Rectal smooth muscle tissue (tissue), 1 donor: ENCODE measurements around the gene FOXN3.

Experiments
- H3K27ac ChIP-seq: one replicate; pipeline ENCODE4 v1.7.0; 2013; ENCODE audit warnings: low read depth, low read length, inconsistent platforms
- H3K27me3 ChIP-seq: one replicate; pipeline ENCODE4 v1.7.0; 2013; ENCODE audit warnings: low read length; ENCODE audit not compliant: control insufficient read depth, insufficient read depth
- H3K36me3 ChIP-seq: one replicate; pipeline ENCODE4 v1.7.0; 2013; ENCODE audit warnings: low read length; ENCODE audit not compliant: control insufficient read depth, insufficient read depth
- H3K4me1 ChIP-seq: one replicate; pipeline ENCODE4 v1.7.0; 2013; ENCODE audit warnings: low read length; ENCODE audit not compliant: control insufficient read depth, insufficient read depth
- H3K4me3 ChIP-seq: one replicate; pipeline ENCODE4 v1.7.0; 2013; ENCODE audit warnings: low read length
- H3K9ac ChIP-seq: one replicate; pipeline ENCODE4 v1.7.0; 2013; ENCODE audit warnings: low read length

FOXN3 gene

DNA sequence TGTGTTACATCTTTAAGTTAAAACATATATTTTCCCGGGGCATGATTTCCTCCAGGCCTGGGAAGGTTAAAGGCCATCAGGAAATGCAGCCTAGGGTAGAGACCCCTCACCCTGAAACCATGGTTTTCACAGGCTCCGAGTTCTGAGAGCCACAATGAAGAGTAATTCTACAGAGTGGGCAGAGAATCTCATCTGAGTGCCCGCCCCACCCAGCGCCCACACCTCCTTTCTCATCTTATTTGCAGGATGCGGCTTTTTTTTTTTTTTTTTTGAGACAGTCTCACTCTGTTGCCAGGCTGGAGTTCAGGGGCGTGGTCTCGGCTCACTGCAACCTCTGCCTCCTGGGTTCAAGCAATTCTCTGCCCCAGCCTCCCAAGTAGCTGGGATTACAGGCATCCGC is 170.7 kb downstream of the FOXN3 start:
- peaks cover 7% of the 10 kb centered on the region for H3K4me1 ChIP-seq
- H3K27me3 ChIP-seq, result no peaks in the 10 kb centered on the region
- no peak overlapping the region for H3K4me3 ChIP-seq
- no peaks in the 10 kb centered on the region for H3K36me3 ChIP-seq
- no peak overlapping the region for H3K9ac ChIP-seq
- H3K27ac ChIP-seq, result no peak overlapping the region

DNA sequence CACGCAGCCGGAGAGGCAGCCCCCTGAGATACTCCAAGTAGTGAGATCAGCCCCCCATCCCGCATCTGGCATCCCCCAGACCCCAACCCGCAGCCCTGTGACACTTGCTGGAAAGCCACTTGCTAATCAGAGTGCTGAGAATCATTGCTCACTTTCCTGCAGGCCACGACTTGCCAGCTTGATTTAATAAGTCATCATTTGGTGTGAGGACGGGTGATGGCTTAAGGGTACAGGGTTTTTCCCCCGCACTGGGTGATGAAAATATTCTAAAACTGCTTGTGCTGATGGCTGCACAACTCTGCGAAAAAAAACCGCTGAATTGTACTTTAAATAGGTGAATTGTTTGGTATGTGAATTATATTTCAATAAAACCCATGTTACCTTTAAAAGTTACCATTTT is 171.2 kb downstream of the FOXN3 start:
- Histone ChIP-seq H3K27ac (no peak overlapping the region), H3K27me3 (no peaks in the 10 kb centered on the region), H3K36me3 (no peaks in the 10 kb centered on the region), H3K4me3 (no peak overlapping the region), H3K9ac (no peak overlapping the region), H3K4me1 (peaks cover 7% of the 10 kb centered on the region)

- Histone ChIP-seq H3K9ac (no peak overlapping the region), H3K27me3 (no peaks in the 10 kb centered on the region), H3K36me3 (no peaks in the 10 kb centered on the region), H3K4me1 (peaks cover 7% of the 10 kb centered on the region), H3K27ac (no peak overlapping the region), H3K4me3 (no peak overlapping the region)
These were observed 172.3 kb downstream of the FOXN3 start for GRCh38 chr14:89244720-89245119.

GRCh38 chr14:89243741-89244140 is 173.3 kb downstream of the FOXN3 start:
- H3K9ac ChIP-seq, result no peak overlapping the region
- H3K4me1 ChIP-seq, result peaks cover 7% of the 10 kb centered on the region
- H3K27ac ChIP-seq, result peak overlapping the region; percentile 6
- no peak overlapping the region for H3K4me3 ChIP-seq
- no peaks in the 10 kb centered on the region for H3K36me3 ChIP-seq
- H3K27me3 ChIP-seq, result no peaks in the 10 kb centered on the region

DNA sequence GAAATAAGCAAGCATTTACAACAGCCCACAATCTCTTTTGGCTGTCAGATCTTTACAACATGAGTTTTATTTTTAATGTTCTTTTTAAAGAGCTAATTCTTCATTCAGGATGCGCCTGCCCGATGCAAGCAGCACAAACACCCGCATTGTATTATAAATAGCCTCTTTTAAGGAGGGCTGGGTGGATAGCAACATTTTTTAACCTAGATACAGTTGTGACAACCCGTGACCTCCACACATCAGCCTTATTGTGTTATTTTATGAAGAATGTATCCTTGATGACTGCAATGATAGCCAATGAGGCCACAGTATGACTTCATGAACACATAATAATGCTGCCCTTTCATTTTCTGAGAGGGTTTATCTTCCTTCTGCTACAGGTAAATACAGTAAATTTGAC is 173.7 kb downstream of the FOXN3 start:
- no peaks in the 10 kb centered on the region for H3K27me3 ChIP-seq
- no peak overlapping the region for H3K4me3 ChIP-seq
- peaks cover 7% of the 10 kb centered on the region for H3K4me1 ChIP-seq
- peak overlapping the region; percentile 6 for H3K27ac ChIP-seq
- H3K9ac ChIP-seq, result no peak overlapping the region
- no peaks in the 10 kb centered on the region for H3K36me3 ChIP-seq

GRCh38 chr14:89242652-89243279 is 174.3 kb downstream of the FOXN3 start:
- H3K27ac ChIP-seq, result no peak overlapping the region
- peaks cover 7% of the 10 kb centered on the region for H3K4me1 ChIP-seq
- no peak overlapping the region for H3K9ac ChIP-seq
- H3K4me3 ChIP-seq, result no peak overlapping the region
- no peaks in the 10 kb centered on the region for H3K27me3 ChIP-seq
- H3K36me3 ChIP-seq, result no peaks in the 10 kb centered on the region

DNA sequence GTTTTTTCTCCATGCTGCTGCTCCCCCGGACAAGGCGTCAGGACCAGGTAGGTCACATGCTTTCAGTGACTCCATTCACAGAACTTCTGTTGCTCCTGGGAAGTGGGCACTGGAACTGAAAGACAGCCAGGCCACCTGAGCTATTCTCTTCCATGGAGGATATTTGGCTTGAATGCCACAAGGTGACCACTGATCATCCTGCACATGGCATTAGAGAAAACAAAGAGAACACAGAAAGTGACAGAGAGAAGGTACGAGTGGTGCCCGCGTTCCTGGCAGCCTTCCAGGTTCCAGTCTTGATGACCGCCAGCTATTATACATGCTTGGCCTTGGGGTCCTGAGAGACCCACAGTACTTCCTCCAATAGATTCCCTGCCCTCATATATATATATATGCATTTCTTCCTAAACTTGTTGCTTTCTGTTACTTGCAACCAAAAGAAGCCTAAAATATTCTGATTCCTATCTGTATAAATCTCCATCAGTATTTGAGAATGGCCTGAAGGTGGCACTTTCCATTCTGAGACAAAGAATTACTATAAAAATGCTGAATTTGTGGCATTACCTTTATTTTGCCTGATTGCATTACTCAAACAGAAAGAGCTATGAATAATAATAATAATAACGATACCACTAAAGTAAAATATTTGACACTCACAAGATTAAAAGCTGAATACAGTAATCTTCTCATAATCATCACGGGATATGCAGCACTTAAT is 174.9 kb downstream of the FOXN3 start:
- no peaks in the 10 kb centered on the region for H3K36me3 ChIP-seq
- H3K27me3 ChIP-seq, result no peaks in the 10 kb centered on the region
- H3K4me3 ChIP-seq, result no peak overlapping the region
- H3K9ac ChIP-seq, result no peak overlapping the region
- H3K27ac ChIP-seq, result no peak overlapping the region
- peaks cover 7% of the 10 kb centered on the region for H3K4me1 ChIP-seq

GRCh38 chr14:89241257-89241656 is 175.8 kb downstream of the FOXN3 start:
- Histone ChIP-seq H3K4me1 (peaks cover 7% of the 10 kb centered on the region), H3K9ac (no peak overlapping the region), H3K4me3 (no peak overlapping the region), H3K27me3 (no peaks in the 10 kb centered on the region), H3K27ac (no peak overlapping the region), H3K36me3 (no peaks in the 10 kb centered on the region)

DNA sequence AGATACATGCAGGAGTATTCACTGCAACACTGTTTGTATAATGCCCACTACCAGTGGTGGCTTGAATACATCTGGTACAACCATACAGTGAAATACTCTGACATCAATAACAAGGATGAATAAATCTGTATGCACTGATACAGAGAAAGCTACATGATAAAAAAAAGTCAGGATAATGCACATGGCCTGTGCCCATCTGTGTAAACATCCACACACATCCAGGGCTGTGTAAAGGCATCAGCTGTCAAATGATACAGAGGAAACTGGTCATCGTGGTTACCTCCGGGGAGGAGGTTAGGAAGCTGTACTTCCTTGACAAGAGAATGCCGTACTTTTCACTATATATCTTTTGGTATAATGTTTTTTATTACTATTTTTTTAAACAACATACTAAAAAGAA is 176.6 kb downstream of the FOXN3 start:
- H3K27me3 ChIP-seq, result no peaks in the 10 kb centered on the region
- H3K36me3 ChIP-seq, result no peaks in the 10 kb centered on the region
- peaks cover 7% of the 10 kb centered on the region for H3K4me1 ChIP-seq
- no peak overlapping the region for H3K27ac ChIP-seq
- H3K9ac ChIP-seq, result no peak overlapping the region
- no peak overlapping the region for H3K4me3 ChIP-seq

DNA sequence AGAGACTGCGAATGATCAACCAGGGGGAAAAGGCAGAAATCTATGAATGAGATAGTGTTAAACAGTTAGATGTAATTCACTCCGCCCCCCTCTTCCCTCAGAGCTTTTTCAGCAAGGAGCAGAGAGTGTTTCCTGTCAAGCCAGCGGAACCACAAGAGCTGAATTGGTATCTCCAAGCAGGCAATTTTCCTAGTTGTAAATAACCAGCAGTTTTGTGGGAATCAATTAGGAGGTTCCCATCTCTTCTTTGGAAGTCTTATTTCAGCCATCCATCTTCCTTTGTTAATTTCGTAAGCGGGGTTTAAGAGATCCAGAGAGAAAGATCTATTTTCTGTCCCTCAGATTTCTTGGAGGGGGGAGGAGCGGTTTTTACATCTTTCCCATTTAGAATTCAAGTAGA is 178.0 kb downstream of the FOXN3 start:
- no peak overlapping the region for H3K27ac ChIP-seq
- peaks cover 7% of the 10 kb centered on the region for H3K4me1 ChIP-seq
- no peaks in the 10 kb centered on the region for H3K27me3 ChIP-seq

GRCh38 chr14:89237921-89238529 is 179.0 kb downstream of the FOXN3 start:
- Histone ChIP-seq H3K27ac (no peak overlapping the region), H3K9ac (no peak overlapping the region), H3K4me3 (no peak overlapping the region), H3K27me3 (no peaks in the 10 kb centered on the region), H3K4me1 (peaks cover 4% of the 10 kb centered on the region), H3K36me3 (no peaks in the 10 kb centered on the region)

More for the DNA sequence above, 178.0 kb downstream of the FOXN3 start:
- no peak overlapping the region for H3K9ac ChIP-seq
- no peak overlapping the region for H3K4me3 ChIP-seq
- no peaks in the 10 kb centered on the region for H3K36me3 ChIP-seq

- Histone ChIP-seq H3K4me1 (no peaks in the 10 kb centered on the region), H3K36me3 (no peaks in the 10 kb centered on the region), H3K9ac (no peak overlapping the region), H3K27ac (no peak overlapping the region), H3K27me3 (no peaks in the 10 kb centered on the region), H3K4me3 (no peak overlapping the region)
These were observed 180.2 kb downstream of the FOXN3 start for GRCh38 chr14:89236851-89237250.

- Histone ChIP-seq H3K4me1 (peaks cover 3% of the 10 kb centered on the region), H3K27me3 (no peaks in the 10 kb centered on the region), H3K9ac (no peak overlapping the region), H3K36me3 (no peaks in the 10 kb centered on the region), H3K4me3 (no peak overlapping the region), H3K27ac (no peak overlapping the region)
These were observed 183.8 kb downstream of the FOXN3 start for GRCh38 chr14:89233184-89233583.
